ENCODE results near the gene SRRD.

The SRRD gene

DNA sequence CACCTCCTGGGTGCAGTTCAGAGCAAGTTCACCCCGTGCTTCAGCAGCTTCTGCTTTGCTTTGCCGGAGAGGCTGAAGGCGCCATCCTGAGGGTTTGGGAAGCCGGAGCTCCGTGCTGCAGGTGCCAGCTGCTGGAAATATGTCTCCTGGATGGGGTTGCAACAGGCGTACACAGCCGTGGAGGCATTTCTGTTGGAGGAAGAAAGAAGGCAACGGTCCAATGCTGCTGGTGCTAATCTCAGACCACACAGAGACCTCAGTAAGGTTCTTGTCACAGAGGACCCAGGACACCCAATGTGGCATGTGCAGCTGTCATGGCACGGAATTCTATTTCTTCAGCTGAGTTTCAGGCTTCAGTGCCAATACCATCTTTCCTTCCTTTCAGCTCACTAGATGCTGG lies 30.5 kb upstream of the SRRD start:
- no peak for DNase-seq (ENCODE audit: low read depth in 2 of 2)

DNA sequence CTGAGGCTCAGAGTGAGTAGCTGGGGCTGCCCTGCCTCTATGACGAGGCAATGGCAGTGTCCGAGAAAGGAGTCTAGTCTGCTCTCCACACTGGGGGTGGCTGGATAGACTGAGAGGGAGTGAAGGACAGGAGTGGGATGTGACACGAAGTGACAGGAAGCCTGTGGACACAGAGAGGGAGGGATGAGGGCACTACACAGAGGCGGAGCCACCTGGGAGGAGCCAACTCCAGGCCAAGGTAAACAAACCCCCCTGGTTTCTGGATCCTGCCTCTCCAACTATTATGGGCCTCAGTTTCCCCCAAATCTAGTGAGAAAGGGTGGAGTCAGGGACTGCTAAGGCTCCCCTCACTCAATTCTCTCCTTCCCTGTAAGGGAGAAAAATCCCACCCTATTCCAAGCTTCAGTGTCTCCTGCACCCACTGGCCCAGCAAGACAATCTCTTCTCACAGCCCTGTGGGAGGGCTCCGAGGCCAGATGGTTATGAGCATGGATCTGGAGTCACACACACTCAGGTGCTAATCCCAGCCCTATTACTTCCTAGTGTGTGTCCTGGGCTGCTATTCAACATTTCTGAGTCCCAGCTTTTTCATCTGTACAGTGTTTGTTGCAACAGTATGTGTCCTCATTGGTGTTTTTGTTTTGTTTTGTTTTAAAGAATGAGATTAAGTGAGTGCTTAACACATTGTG lies 29.7 kb upstream of the SRRD start:
- DNase-seq (ENCODE audit: low read depth in 2 of 2), result no peak

DNA sequence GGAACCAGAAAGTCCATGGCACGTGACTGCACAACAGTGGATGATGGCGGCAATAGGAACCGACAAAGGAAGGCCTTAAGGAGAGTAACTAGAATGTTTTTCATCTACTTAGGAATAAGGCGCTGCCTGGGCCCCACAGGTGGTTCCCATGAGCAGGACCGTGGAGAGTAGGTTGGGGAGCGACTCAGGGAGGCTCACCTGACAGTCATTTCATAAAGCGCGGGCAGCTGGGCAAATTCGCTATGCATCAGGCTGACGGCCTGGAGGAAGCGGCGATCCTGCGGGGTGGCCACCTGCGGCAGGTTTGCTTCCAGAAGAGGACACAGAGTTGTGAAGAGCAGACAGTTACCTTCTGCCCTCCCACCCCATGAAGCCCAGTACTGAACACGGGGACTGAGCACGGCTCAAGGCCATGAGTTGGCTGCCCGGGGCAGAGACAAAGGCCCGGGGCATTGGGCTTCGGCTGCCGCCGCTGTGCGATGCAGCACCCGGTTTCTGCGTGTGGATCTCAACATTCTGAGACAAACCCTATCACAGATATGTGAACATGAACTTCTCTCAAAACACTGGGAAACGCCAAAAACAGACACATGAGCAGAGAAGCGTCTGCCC lies 25.9 kb upstream of the SRRD start:
- no peak for DNase-seq (ENCODE audit: low read depth in 2 of 2)

DNA sequence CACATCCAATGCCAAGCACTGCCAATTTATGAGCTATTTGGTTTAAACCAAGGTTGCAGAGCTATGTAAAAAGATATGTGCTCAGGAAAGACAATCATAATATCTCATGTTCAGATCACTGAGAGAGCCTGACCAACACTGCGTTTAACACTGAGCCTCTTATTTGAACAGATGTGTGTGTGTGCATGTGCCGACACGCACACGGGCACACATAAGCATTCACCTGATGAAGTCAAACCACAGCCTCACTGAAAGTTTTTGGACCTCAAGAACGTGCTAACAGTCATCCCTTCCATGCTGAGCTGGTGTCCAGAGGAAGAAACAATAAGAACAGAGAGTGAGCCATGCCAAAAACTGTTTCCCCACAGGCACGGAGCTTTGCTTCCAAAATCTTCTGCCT lies 23.5 kb upstream of the SRRD start:
- no peak for DNase-seq (ENCODE audit: low read depth in 2 of 2)

DNA sequence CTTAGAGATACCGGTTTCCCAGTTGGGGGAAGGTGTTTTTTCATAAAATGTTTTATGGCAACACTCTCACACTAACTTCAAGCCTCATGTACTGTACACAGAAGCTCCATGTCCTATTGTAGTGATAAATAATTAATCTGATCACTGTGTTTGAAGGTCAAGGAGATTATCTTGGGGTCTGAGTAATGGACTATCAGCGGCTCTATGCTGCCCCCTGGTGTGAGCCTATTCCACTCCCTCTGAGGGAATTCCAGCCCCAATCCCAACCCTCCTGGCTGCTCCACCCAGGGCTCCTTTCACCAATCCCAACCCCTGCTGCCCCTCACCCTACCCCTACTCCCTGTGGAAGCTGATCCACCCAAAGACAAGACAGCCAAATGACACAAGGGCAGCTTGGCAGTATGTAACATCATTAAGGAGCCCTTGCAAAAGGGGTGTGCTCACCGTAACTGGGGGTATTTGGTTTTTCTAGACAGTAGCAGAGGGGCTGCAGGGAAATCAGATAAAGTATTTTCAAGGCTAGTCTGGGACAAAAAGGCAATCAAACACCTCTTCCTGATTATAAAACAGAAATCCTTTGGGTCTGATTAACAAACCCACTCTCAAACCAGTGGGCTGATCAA lies 22.4 kb upstream of the SRRD start:
- peak; percentile 7 to 11 for DNase-seq (ENCODE audit: low read depth in 2 of 2)

DNA sequence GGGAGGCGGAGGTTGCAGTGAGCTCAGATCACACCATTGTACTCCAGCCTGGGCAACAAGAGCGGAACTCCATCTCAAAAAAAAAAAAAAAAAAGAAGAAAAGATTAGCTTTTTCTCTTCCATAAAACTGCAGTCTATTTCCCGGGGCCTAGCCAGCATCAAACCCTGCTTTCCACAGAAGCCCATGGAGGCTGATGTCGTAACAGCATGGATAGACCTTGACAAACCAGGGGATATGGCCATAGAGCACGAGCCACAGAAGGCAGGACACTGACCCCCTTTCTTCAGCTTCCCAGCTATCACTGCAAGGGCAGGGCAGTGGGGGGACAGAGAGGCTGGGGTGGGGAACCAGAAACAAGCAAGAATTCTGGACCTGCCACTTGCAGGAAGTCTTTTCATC lies 21.6 kb upstream of the SRRD start:
- no peak for DNase-seq (ENCODE audit: low read depth in 2 of 2)

DNA sequence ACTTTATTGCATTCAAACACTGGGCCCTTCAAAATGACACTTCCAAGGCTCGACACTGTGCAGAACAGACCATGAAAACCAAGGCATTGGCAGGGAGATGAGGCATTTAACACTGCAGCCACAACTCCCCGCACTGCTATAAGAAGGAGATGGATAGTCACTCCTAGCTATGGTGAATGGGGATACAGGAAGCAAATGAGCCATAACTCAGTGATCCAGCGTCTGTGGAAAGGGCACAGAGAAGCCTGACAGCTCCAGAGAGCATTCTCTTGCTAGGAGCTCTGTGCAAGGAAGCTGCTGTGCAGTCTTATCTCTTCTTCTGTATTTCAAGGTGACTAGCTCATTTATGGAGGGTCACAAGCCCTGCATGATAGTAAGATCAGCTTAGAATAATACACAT lies 21.0 kb upstream of the SRRD start:
- DNase-seq (ENCODE audit: low read depth in 2 of 2), result no peak

DNA sequence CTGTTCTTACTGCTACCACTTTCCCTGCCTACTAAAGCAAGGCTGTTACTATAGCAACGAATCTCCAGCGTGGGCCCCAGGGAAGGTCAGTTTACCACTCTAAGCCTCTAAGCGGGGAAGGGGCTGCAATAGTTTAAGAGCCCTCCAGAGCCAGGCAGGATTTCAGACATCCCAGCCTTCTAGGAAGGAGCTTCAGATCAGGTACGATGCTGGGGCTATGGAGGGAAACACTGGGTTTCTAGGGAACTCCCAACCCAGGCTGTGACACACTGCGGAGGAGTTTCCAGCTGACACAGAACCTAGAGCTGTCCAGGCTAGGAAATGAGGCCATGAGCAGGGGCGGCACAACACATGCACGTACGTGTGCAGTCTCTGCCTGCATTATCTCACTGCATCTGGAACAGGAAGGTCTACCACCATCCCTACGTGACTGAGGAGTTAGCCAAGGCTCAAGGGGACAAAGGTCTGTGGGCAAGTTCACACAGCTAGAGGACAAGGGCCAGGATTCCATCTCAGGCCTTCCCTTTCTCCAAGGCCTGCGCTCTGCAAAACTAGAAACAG lies 20.5 kb upstream of the SRRD start:
- no peak for DNase-seq (ENCODE audit: low read depth in 2 of 2)

DNA sequence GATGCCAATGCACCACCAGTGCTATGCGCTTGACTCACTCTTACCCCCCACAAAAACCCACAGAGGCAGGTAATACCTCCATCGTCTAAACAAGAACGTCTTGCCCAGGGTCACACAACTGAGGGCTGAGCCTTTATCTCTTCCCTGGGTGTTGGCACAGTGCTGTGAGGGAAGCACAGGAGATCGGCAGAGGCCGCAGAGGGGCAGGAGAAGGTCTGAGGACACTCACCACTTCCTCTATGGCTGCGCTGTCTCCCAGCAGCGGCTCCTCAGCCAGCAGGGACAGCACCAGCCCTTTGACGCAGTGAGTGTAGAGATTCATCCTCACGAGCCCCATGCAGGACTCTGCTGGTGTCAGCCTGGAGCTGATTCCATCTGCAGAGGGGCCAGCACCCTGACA lies 20.0 kb upstream of the SRRD start:
- no peak for DNase-seq (ENCODE audit: low read depth in 2 of 2)

DNA sequence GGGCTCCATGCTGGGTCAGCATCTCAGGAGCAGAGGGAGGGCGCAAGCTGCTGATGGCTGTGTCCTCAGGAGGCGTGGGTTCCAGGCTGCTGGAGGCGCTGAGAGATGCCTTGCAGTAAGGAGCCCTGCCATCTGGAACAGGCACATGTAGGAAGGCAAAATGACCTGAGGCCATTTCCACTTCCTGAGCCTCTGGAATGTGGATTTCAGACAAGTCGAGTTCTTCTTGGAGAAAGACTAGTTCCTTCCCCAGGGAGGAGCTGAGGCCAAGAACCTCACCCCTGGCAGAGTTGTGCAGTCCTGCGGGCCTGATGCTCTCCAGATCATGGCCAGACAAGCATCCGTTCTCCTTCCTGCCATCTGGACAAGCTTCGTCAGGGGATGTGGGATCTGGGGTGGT lies 19.4 kb upstream of the SRRD start:
- no peak for DNase-seq (ENCODE audit: low read depth in 2 of 2)

DNA sequence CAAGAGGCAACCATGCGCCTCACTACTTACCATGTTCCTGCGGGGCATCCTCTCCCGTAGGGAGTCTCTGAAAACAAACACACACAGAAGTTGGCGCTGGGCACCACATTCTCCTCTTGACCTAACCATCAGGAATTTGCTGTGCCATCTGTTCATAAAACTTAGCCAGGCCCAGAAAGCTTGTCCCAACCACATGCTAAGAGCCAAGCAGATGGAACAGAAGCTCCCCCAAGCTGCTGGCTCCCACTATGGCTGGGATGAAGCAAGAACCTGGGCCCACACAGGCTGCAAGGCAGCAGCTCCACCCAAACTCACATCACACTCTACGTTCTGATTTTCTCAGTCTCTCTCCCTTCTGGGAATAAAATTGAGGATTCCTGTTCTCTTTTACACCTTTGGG lies 17.5 kb upstream of the SRRD start:
- no peak for DNase-seq (ENCODE audit: low read depth in 2 of 2)

DNA sequence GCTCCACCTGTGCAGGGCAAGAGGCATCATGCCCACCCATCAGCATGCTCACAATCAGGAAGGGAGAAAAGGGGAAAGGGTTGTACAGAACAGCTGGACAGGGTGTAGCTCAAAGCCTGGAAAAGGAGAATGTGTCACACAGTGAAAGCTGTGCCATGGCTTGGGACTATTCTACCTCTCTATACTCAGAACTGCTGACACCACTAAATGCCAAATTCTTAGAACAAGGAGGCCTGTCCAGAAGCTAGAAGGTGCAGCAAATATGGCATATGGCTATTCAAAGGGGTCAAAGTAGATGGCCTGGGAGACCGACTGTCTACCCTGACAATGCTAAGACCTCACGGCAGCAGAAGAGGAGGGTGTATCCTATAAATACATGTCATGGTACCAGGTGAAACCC lies 12.9 kb upstream of the SRRD start:
- no peak for DNase-seq (ENCODE audit: low read depth in 2 of 2)

DNA sequence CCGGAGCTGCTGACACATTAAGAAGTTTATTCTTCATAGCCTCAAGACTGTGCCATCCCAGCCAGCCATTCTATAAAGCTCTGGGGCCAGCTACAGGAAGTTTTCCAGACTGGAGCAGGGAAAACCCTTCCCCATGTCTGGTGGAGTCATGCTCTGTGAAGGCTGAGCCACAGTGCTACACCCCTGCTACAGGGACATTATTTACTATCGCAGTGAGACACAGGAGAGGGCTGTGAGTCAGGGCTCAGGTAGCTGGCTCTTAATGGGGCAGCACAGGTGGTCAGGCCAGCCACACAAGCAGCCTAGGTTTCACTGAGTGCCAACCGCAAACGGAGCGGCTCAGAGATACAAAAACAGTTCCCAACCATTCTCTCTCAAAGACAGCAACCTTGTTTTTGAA lies 12.2 kb upstream of the SRRD start:
- DNase-seq (ENCODE audit: low read depth in 2 of 2), result no peak

DNA sequence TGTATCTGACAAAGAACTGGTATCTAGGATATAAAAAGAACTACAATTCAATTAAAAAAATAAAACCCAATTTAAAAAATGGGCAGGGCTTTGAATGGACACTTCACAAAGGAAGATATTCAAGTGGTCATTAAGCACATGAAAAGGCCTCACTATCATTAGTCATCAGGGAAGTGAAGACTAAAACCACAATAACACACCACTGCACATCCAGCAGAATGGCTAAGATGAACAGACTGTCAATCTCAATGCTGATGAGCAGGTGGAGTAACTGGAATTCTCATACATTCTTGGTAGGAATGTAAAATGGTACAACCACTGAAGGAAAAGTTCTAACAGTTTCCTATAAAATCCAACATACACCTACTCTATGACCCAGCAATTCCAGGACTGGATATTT lies 9.0 kb upstream of the SRRD start:
- DNase-seq (ENCODE audit: low read depth in 2 of 2), result no peak

DNA sequence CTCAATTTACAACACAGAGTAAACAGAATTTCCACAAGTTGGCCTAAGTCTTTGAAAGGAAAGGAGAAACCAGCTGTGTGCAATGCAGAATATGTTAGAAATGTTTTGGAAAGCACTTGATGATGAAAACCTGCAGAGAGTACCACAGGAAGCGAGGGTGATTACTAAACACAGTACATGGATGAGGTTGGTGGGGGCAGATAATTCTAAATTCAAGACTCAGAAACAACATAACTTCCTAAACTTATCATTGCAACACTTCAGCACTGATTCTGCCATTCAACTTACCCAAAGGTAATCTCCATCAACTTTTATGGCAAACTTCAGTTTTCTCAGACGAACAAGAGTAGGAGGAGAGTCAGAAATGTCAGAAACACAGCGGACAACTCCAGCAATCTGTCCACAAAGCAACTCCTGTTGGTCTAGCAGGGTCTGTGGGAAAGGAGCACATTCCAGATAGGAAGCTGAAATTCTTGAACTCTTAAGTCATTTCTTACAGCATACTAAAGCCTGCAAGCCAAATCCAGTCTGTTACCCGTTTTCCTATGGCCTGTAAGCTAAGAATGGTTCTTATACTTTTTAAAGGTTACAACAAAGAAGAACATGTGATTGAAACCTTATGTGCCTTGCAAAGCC lies 6.9 kb upstream of the SRRD start:
- no peak for DNase-seq (ENCODE audit: low read depth in 2 of 2)

DNA sequence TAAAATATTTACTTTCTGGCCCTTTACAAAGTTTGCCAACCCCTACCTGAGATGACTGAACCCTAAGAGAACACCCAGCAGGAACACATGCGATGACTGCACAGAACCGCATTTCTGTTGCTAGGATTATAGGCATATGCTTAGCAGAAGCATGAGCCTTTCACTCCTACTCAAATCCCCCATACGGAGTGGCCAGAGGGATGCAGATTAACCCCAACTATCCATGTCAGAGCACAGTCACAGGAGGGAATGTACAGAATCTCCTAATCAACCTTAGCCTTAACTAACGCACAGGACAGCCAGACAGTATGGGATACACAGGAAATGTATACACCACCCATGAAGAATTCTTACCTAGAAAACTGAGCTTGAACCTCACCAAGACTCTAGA lies 6.3 kb upstream of the SRRD start:
- no peak for DNase-seq (ENCODE audit: low read depth in 2 of 2)

DNA sequence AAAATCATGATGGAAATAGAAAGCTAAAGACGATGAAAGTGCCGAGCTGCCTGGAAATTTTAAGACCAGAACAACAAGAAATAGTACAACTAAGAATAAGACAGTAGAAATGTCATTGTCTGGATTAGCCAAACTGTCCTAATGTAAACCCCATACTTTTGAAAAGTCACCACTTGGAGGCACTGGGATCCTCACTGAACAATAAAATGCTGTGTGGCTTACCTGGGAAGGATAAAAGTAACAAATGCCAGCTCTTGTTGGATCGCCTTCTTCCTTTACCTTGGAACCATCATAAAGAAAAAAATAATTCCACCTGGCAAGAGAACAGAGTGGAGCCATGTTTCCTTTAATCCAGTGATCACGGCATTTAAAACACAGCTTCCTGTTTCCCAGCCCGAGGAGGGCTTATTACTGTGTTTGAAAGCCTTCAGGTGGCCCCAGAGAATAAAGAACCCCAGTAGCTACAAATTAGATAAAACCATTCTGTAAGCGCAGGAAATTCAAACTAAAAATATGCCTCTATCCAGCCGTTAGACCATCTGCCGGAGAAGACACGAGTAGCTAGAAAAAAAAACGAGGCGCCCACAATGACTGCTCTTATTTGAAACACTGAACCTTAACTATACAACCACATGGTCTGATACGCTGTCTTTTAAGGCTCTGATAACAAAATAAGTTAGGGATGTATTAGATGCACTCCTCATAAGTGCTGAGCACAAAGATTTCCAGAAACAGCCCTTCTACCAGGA lies 4.5 kb upstream of the SRRD start:
- DNase-seq (ENCODE audit: low read depth in 2 of 2), result no peak

DNA sequence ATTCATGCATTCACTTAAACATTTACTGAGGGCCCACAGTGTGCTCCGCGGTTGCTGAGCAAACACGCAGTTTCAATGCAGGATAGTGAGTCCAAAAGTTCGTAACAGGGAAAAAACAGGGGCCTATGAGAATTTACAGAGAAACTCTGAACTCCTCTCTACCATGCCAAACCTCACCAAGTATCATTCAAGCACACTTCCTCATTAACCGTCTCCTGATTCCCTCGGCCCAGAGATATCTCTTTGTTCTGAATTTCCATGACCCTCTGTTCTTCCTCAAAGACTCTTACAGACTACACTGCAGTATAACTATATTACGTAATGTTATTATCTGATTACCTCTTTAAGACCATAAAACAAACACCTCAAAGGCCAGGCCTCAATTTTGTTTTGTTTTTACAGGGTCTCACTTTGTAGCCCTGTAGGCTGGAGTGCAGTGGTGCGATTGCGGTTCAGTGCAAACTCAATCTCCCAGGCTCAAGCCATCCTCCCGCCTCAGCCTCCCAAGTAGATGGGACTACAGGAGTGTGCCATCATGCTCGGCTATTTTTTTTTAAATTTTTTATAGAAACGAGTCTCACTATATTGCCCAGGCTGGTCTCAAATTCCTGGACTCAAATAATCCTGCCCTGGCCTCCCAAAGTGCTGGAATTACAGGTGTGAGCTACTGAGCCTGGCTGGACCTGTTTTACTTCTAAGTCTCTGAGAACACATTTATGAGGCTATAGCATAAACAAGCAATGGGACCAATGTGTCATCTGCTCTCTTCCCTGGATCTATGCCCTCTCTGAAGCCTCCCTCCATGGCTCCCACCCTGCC lies 3.7 kb upstream of the SRRD start:
- DNase-seq (ENCODE audit: low read depth in 2 of 2), result no peak

DNA sequence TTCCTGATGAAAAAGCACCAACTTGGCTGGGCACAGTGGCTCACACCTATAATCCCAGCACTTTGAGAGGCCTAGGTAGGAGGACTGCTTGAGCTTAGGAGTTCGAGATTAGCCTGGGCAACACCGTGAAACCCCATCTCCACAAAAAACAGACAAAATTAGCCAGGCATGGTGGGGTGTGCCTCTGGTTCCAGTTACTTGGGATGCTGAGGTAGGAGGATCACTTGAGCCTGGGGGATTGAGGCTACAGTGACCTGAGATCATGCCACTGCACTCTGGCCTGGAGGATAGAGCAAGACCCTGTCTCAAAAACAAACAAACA lies 3.1 kb upstream of the SRRD start:
- no peak for DNase-seq (ENCODE audit: low read depth in 2 of 2)

DNA sequence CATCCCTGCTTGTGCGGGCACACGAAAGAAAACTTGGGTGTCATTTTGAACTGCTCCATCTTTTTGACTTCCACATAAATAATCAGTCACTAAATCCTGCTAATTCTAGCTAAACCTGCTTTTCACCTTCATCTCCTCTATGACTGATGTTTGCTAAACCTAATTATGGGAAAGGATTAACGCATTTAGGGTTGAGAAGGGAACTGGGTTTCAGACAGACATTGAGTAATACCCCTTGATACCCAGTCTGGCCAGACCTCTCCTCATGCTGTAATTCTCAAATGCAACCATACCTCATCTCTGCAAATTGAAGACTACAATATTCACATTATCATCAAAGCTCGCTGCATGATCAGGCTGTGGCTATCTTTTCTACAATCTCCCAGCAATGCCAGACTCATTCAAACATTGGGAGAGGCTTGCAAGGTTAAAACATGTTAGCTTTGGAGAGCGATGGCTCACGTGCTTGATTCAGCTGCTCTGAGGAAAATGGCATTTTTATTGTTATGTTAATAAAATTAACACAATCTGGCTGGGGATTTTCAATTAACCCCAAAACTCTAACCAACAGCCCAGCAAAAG lies 2.5 kb upstream of the SRRD start:
- DNase-seq (ENCODE audit: low read depth in 2 of 2), result no peak

DNA sequence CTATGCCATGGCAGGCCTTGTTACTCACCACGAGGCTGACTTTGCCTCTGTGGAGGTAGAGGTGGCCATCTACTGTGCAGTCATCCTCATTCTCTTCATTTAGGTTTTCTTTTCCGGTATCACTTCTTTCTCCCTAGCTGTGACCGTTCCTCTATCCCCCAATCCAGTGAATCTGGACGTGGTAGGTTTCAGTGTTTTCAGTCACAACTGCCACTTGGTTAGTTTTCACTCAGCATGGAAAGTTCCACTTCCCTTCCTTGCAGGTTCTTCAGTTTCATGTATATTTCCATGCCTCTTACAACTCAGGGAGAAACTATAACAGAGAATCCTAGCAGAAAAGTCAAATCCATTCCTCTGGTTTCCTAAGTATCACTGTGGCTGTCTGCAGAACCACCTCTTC lies 2.0 kb upstream of the SRRD start:
- no peak for DNase-seq (ENCODE audit: low read depth in 2 of 2)
